ENCODE data around the gene SCAF8. TPM values are rescaled to one million over a fixed set of nuclear protein-coding genes. Genes with fewer than 3 reads are reported as not detected.

Gene SCAF8
- total and polyA plus RNA-seq, 2 of the 4 experiments (the other 2 are of a cell fraction): 16.1 to 23.5 TPM

- Histone ChIP-seq H3K9me3 (ENCODE audit: control insufficient read depth, insufficient read depth, low read length) (no peaks in the 10 kb centered on the region), H3K4ac (ENCODE audit: low read depth, low read length) (no peak overlapping the region), H3K4me2 (ENCODE audit: low read depth, low read length) (no peak overlapping the region), H2AK9ac (replicated peaks; ENCODE audit: low read depth, low read length, poor library complexity) (no peak overlapping the region), H4K8ac (ENCODE audit: low read depth in 2 of 2, low read length in 2 of 2) (no peak overlapping the region), H3K4me1 (ENCODE audit: control insufficient read depth, insufficient read depth, low read length) (peaks cover 12% of the 10 kb centered on the region), H3K27ac (ENCODE audit: insufficient read depth, low read length) (no peak overlapping the region), H3K56ac (ENCODE audit: extremely low read depth, insufficient read depth, low read length) (no peak overlapping the region), H2AK5ac (ENCODE audit: low read depth, low read length) (no peak overlapping the region), H2BK5ac (ENCODE audit: low read depth, low read length, poor library complexity, severe bottlenecking) (no peak overlapping the region), H3K23ac (ENCODE audit: low read depth, low read length) (no peak overlapping the region), H3K9me1 (ENCODE audit: insufficient read depth, low read length) (peaks cover 9% of the 10 kb centered on the region), H4K20me1 (ENCODE audit: insufficient read depth, low read length) (peaks cover 99% of the 10 kb centered on the region), H3K27me3 (ENCODE audit: control insufficient read depth, insufficient read depth, low read length) (no peaks in the 10 kb centered on the region), H3K36me3 (ENCODE audit: control insufficient read depth, insufficient read depth, low read length) (no peaks in the 10 kb centered on the region), H3K79me1 (ENCODE audit: low read depth in 1 of 2, low read length in 2 of 2) (peaks cover 17 to 79% of the 10 kb centered on the region in 2 experiments), H4K5ac (ENCODE audit: low read depth, low read length) (no peak overlapping the region), H2BK120ac (ENCODE audit: low read depth, low read length) (no peak overlapping the region), H4K91ac (ENCODE audit: insufficient read depth, low read depth, low read length) (no peak overlapping the region), H3K14ac (replicated peaks; ENCODE audit: low read depth, low read length) (no peak overlapping the region), H2BK15ac (ENCODE audit: low read depth, low read length) (no peak overlapping the region), H3K9ac (ENCODE audit: low read depth, low read length) (no peak overlapping the region), H2AFZ (replicated peaks; ENCODE audit: low read length, poor library complexity) (no peak overlapping the region), H3K18ac (ENCODE audit: low read depth, low read length) (no peak overlapping the region), H3K4me3 (ENCODE audit: insufficient read depth, low read depth, low read length) (no peak overlapping the region), H2BK20ac (ENCODE audit: low read depth, low read length) (no peak overlapping the region)
- dilution Hi-C loops (cut with HindIII; ENCODE audit: low sequenced_read_pairs, unreplicated experiment): no loop called here
- peak; percentile 53; the same call in 1 of the 2 replicates for ATAC-seq (ENCODE audit: low read depth)
- intact Hi-C loops (cut with micrococcal nuclease): no loop called here
- ChIA-PET CTCF (no interaction called here), POLR2A (ENCODE audit: unreplicated experiment) (no interaction called here)
- TF ChIP-seq NFE2L2 (IDR thresholded peaks at IDR 0.05; ENCODE audit: low read depth, low read length): no peak
- TF ChIP-seq BHLHE40 (IDR thresholded peaks at IDR 0.05; ENCODE audit: low read depth, low read length): no peak
- no peak for TF ChIP-seq MAFK (IDR thresholded peaks at IDR 0.05; ENCODE audit: low read depth, low read length)
- TF ChIP-seq SMC3 (IDR thresholded peaks at IDR 0.05; ENCODE audit: low read depth, low read length): no peak
- no peak for TF ChIP-seq ELK1 (IDR thresholded peaks at IDR 0.05; ENCODE audit: borderline replicate concordance, low read depth, low read length)
- no peak for TF ChIP-seq FOS (IDR thresholded peaks at IDR 0.05; ENCODE audit: low read depth, low read length)
- TF ChIP-seq MXI1 (IDR thresholded peaks at IDR 0.05; ENCODE audit: borderline replicate concordance, low read depth, low read length): no peak
- no peak for TF ChIP-seq CHD1 (IDR thresholded peaks at IDR 0.05; ENCODE audit: low read depth, low read length)
- no peak for TF ChIP-seq MAZ (IDR thresholded peaks at IDR 0.05; ENCODE audit: borderline replicate concordance, low read depth, low read length)
- in situ Hi-C loops (cut with MboI; ENCODE audit: low sequenced_read_pairs): no loop called here
- no CpG with 5 or more reads among the region's 3 CpGs for WGBS, 2 experiments (ENCODE audit: extremely low coverage in 2 of 2, insufficient read length in 1 of 2)
- peak; percentile 12 for DNase-seq
- BruUV-seq (replicated peaks): no TSS peak
Observed at GRCh38 chr6:154768280-154768679, 35.1 kb downstream of the SCAF8 start.
